ENCODE data around the gene SYNE1.

GRCh38 chr6:152127432-152128165 lies 509.6 kb downstream of the SYNE1 start:
- TF ChIP-seq CTCF (IDR thresholded peaks at IDR 0.05; ENCODE audit: insufficient read depth, low read length, poor library complexity, severe bottlenecking) (no peak), EZH2phosphoT487 (conservative IDR thresholded peaks at IDR 0.05; ENCODE audit: low read length) (no peak)

Data from SU-DHL-6 (cell line).